AG08395 (cell line): ENCODE measurements around the gene SDF2.
A peak's percentile ranks its signal among the peaks of the same experiment; 100 is the strongest.

ENCODE experiments used
- DNase-seq: peaks from one replicate; pipeline ENCODE4 v3.0.0; 2012; ENCODE audit warnings: mixed read lengths, low spot score

Gene SDF2

DNA sequence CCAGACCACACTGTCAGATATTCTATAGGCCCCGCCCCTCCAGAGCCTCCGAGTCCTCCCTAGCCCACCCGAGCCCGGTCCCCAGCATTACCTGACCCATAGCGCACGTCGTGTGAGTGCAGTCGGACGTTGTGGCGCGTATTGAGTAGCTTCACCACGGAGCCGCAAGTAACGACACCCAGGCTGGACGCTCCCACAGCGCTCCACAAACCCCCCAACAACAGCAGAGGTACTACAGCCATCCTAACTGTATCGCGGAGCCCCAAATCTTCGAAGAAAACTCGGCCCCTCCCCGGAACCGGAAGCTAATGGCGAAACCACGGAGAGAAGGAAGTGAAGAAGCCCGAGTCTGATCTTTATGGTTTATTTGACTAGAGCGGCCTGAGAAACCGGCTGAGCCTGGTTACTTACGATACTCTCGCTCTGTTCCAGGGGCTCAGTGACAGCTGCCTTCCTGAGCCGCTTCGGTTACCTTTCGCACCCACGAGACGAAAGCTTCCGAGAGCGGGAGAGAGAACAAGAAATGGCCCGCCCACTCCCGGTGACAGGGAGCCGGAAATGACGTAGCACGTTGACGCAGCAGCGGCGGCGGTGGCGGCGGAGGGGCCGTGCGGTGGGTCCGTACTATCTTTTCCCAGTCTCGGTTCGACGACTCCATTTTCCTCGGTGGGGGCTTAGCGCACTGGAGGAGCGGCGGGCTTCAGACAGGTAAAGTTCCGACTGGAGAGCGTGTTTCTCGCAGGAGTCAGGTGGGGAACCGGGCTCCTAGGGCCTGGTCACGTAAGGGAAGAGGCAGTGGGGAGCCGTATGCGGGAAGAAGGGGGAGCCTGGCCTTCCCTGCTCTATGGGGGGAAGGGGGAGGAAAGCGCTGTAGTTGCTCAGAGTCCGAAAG, at the start of gene SDF2, which contains the start of gene SUPT6H:
SDF2 (minus strand) TSS at position 272 of the 892 bp plus-strand sequence; CDS start at position 242, 30 bp downstream.
SUPT6H (plus strand) TSS at position 571 of the 892 bp plus-strand sequence. CDS start 11,197 bp downstream, outside the sequence.
- DNase-seq = peak; percentile 95

DNA sequence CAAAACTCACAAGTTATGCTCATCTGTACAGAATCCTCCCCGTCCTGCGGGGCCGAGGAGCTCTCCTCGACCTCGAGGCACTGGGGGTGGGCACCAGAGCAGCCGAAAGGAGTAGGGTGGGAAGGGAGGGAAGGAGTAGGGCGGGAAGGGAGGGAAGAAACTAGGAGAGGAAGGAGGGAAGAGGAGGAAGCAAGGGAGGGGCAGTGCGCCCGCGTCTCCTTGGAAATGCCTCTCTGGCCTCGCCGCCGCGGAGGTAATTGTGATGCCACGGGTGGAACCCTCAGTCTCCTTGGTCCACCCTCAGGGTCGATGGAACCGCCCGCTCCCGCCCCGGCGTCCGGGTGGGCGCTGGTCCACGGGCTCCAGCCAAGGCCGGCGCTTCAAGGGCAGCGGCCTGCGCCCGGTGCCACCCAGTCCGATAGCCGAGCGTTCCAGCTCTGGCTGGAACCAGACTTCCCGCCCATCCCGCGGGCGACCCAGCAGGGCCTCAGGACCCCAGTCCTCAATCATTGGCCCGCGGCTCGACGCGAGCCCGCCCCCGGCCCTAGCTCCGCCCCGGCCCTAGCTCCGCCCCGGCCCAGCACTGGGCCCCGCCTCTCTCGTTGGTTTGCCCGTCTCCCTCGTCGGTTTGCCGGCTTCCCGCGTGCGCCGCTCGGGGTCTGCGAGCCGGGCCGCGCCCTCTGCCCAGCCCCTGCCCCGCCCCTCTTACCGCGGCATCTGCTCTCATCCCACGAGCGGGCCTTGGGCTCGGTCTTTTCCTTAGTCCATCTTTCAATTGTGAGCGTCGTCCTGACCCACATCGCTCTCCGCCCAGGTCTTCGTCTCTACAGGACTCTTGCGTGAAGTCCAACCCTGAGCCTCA, 49.4 kb upstream of the SDF2 start:
- DNase-seq = peak; percentile 94

- no peak for DNase-seq
Observed at GRCh38 chr17:28707339-28707720, 45.6 kb upstream of the SDF2 start.

- DNase-seq = no peak
Observed at GRCh38 chr17:28706471-28707338, 45.0 kb upstream of the SDF2 start.

- no peak for DNase-seq
Observed at GRCh38 chr17:28705728-28706334, 44.1 kb upstream of the SDF2 start.

DNA sequence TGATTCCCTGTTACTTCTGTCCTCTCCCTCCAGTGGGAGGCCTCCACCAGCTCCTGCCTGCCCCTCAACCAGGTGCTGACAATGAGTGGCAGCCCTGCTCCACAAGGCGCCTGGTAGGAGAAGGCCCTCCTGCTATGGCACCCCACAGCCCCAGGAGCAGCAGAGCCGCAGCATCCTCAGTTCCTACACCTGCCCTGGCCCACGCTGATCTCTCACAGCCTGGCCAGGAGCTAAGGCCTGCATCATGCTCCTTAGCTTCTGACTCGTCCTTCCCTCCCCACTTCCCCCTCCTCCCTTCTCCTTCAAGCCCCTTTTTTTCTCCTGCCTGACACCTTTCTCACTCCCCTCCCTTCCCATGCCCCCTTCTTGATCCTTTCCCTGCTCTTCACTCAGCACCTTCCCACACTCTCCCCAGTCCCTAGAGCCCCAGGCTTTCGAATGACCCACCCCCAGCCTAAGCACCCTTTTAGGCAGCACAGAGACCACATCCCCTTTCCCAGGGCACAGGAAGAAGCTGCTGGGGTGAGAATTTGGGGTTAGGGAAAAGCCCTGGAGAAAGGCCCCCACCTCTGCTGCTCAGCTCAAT, 43.5 kb upstream of the SDF2 start:
- no peak for DNase-seq

- DNase-seq = no peak
Observed at GRCh38 chr17:28704219-28704858, 42.6 kb upstream of the SDF2 start.

DNA sequence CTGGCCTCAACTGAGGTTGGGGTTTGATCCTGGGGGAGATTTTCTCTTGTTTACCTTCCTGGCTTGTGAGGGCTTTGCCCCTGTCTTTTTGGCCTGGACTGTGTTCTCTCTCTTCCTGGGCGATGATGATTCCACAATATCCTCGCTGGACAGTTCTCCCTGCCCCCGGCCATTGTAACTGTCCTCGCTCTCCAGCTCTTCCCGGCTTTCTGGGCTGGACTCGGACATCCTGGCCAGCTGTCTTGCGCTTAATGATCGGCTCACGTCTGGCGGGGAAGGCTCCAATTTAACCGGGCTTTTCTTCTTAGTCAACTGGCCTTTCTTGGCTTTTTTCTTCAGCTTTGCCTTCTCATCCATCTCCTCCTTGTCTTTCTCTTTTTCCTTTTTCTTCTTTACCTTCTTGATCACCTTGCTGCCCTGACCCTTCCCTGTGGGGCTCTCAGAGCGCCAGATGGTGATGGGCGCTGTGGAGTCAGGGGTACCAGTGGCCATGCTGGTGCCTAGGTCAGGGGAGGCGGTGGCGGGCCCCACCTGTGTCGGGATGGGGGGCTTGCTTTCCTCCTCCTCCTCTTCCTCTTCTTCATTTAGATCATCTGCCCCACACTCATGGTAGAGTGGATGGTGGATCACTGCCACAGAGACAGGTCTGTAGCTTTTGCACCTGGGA, 42.0 kb upstream of the SDF2 start:
- DNase-seq = no peak

DNA sequence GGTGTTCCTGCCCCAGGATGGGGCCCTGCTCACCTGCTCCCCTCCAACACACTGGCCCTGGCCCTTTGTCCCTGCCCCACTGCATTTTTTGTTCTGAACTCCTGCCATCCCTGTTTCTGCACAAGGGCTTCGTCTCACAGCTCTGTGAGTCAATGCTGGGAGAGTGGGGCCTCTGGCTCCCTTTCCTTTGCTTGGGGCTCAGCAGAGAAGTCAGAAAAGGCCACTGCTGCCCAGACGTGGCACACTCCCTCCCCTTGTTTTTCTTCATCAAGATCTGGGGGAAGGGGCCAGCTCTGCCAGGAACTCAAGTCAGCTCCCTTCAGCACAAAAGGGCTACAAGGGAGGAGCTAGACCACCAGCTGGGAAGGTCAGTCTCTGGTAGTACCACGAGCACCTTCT, 41.0 kb upstream of the SDF2 start:
- no peak for DNase-seq

GRCh38 chr17:28702026-28702751, 40.5 kb upstream of the SDF2 start:
- DNase-seq = no peak

GRCh38 chr17:28700830-28701492, 39.3 kb upstream of the SDF2 start:
- no peak for DNase-seq

DNA sequence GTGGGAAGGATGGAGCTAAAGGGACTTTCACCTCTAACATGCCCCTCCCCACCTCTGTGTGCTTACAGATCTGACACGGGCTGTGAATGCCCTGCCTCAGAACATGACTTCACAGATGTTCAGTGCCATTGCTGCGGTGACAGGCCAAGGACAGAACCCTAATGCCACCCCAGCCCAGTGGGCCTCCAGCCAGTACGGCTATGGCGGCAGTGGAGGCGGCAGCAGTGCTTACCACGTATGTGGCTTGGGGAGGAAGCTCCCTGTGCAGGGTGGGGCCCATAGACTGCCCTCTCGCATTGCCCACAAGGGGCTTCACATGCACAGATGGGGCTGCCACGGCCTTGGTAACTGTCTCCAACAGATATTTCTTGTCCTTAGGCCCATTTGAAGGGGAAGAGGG, 38.6 kb upstream of the SDF2 start:
- no peak for DNase-seq

DNA sequence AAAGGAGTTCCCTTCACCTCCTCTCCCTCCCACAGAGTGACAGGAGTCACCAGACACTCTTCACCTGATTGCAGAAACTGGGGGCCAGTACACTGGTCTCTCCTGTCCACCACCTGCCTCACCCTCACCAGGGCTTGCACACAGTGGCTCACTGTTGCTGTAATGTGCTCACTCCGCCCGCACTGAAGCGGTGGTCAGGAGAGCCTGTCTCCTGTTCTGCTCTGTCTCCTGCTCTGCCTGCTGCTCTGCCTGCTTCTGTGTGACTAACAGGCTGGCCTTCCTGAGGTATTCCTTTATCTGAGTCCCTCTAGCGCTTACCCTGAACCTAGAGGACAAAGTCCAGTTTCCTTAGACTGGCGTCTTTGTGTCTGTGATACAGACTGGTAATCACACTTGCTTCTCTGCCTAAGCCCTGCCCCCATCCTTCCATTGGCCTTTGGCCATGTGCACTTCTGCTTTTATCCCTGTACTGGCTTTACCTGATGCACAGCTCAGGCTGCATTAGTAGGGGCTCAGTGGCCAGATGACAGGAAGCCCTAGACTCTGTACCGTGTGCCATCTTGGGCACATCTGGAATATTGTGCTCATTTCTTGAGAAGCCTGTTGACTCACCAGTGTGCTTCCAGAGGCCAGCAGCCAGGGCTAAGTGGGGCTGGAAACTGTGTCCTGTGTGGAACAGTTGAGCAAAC, 36.7 kb upstream of the SDF2 start:
- DNase-seq = peak; percentile 18

DNA sequence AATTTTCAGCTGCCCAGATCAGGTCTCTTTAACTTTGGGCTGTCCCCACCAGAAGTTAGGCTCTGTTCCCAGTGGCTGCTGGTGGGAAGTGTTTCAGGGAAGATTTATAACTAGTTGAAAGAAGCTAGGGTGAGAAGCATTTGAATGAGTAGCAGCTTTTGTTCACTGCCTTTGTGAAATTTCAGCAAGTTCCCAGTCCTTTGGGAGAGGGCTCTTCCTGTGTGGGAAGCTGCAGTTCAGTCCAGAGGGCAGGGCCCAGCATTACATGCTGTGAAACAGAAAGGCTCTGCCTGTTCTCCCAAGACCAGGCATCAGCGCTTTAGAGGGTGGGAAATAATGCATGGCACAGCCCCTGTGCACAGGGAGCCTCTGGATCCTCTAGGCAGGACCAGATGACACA, 32.2 kb upstream of the SDF2 start:
- DNase-seq = no peak

DNA sequence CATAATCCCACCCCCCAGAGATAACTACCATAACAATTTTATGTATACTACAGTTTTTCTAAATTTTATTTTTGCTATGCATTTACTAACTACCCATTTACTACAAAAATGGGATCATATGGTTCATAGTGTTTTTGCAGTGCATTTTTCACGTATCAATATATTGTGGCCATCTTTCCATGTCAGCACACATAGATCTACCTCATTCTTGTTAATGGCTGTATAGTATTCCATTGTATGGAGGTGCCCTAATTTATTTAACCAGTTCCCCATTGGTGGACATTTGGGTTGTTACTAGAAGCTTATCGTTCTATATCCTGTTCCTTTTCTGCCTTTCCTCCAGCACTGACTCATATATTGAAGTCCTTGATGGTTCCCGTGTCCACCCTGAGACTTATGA, 27.3 kb upstream of the SDF2 start:
- no peak for DNase-seq

GRCh38 chr17:28688481-28688880, 26.8 kb upstream of the SDF2 start:
- no peak for DNase-seq

DNA sequence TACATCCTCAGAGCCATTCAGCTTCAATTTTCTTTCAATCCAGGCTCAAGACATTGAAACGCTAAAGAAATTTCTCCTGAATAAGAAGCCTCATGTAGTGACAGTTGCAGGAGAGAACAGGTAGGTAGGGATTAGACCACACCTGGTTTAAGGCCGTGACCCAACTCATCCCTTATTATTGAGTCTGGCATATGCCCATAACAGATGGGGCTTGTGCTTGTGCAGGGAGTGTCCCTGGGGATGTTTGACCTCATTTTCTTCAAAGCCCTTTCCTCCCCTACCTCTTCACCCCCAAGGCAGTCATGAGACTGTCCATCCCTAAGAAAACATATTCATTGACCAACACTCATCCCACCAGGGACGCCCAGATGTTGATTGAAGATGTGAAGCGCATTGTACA, 24.6 kb upstream of the SDF2 start:
- no peak for DNase-seq

DNA sequence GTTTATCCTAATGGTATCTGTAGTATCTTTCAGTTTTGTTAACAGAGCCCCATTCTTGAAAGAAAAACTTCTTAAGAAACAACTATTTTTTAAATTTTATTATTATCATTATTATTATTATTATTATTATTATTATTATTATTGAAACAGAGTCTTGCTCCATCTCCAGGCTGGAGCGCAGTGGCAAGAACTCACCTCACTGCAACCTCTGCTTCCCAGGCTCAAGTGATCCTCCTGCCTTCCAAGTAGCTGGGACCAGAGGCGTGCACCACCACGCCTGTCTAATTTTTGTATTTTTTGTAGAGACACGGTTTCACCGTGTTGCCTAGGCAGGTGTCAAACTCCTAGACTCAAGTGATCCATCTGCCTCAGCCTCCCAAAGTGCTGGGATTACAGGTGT, 23.7 kb upstream of the SDF2 start:
- DNase-seq = no peak
